T-helper 2 cell (primary cell): ENCODE data around the gene USP37.

ENCODE experiments used
- DNase-seq, 5 experiments: peaks; one replicate each; pipeline versions ENCODE4 v3.0.0 to v3.0.0-alpha.2; 2012 to 2022

Gene USP37

DNA sequence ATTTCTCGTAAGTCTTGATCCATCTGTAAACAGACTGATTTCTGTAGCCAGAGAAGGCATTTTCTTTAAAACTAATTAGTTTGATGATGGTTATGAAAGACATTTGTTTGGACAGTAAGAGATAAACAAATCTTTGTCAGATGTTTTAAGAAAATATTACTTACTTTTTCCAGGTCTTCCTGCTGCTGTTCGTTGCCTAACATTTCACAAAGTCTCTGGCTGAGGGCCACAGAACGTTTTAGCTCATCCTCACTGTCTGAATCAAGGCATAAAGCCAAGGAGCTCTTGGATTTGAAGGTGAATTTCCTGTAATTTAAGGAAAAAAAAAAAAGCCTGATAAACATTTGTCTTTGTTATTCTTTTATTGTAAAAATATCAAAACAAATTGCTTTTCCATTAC is 91.5 kb downstream of the USP37 start:
- no peak for DNase-seq

DNA sequence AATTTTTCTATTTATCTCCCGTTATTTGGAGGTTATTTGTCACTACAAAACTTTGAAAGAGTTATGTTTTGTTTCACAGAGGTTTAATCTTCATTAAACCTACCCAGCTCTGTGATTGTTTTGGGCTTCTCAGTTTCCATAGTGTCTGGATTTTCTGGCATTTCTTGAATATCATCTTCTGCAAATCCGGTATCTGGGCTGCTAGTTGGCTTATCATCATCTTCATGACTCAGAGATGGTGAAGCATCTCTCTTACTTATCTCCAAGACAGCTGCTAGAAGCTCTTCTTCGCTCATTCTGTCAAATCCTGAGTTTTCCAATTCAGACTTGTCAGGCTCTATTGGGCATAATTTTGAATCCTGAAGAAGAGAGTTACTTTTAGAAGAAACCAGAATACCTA is 93.6 kb downstream of the USP37 start:
- DNase-seq, result no peak

DNA sequence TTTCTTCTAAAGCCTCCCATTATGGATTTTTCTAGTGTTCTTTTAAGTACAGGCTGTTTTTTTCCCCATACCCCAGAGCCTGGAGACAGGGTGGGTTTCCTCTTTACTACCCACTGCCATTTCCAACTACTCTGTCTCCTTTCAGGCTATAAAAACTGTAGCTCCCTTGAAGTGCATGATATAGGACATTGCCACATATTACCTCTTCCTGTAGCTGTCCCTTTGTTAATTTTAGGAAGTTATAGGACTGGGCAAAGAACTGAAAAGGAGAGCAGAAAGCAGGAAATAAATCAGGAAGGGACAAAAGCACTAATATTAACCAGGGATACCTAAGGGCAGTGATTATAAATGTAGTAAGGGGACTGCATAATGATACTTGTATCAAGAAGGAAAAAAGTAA is 95.2 kb downstream of the USP37 start:
- DNase-seq, result no peak

DNA sequence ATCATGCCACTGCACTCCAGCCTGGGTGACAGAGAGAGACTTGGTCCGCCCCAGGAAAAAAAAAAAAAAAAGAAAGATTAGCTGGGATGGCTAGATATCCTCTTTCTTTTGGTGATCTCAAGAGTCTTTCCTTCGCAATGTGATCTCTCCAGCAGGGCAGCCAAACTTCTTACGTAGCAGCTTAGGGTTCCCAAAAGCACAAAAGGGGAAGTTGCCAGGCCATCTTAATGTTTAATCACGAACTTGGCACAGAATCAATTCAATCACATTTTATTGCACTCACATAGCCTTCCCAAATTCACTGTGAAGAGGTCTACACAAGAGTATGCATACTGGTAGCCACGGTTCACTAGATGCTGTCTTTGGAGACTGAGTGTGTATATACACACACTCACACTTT is 96.2 kb downstream of the USP37 start:
- DNase-seq, result no peak

DNA sequence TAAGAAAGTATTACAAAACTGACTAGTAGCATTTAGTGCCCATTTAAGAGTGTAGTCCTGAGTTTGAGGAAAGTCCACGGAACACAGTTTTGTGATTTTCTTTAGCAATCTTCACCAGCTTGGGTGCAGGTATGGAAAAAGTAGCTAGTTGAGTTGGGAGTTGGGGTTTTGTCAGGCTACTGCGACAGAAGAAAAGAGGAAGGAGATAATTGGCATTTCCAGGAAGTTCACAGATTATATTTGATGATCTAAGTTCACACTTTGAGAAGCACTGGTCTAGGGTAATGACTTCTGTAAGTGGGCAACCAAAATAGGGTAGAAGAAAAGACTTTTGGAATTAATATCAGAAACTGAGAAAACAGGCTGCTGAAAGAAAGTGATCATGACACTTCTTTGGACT is 97.1 kb downstream of the USP37 start:
- DNase-seq, result no peak

DNA sequence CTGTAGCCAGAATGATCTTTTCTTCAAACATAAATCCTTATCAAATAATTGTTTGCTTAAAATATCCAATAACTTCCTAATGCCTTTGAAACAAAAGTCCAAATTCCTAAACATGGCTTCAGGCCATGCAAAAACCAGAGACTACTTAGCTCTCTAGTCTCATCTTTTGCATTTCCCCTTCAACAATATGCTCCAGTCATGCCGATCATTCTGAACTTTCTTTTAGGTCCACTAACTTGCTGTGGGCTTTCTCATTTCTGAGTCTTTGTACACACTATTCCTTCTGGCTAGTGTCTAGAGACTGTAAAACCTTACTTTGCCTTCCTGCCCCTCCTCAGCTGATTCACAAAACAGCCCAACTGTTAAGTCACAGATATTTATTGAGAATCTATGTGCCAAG is 97.7 kb downstream of the USP37 start:
- DNase-seq, result no peak

DNA sequence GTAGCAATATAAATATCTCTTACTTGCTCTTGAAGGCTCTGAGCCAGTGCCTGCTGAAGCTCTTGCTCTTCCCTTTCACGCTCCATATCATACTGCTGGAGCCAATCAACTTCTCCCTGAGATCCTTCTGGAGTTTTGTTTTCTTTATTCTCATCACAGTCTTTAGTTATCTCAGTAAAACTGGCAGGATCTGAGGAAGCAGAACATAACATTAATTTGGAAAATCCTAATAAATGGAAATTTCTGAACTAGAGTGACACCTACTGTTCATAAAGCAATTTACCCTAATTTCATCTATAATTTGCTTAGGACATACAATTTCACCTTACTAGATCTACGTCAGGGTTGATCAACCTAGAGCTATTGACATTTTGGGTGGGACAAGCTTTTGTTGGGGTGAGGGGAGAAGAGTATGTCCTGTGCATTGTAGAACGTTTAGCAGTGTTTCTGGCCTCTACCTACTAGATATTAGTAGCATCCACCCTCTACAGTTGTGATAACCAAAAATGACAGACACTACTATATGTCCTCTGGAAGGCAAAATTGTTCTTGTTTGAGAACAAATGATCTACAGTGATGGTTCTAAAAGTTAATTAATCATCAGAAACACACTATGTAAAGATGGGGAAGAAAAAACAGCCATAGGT is 102.0 kb downstream of the USP37 start:
- no peak for DNase-seq

DNA sequence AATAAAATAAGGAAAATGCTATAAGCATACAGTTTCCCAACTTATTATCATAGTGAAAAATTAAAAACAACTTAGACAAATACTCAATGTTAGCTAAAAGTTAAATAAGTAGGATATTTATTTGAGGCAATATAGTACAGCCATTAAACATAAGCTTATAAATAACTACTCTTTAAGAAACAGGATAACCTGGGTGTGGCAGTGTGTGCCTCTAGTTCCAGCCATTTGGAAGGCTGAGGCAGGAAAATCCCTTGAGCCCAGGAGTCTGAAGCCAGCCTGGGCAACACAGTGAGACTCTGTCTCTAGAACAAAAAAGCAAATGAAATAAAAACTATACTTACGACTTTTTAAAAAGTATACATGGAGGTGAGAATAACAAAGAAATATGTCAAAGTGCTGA is 109.6 kb downstream of the USP37 start:
- DNase-seq, result no peak

DNA sequence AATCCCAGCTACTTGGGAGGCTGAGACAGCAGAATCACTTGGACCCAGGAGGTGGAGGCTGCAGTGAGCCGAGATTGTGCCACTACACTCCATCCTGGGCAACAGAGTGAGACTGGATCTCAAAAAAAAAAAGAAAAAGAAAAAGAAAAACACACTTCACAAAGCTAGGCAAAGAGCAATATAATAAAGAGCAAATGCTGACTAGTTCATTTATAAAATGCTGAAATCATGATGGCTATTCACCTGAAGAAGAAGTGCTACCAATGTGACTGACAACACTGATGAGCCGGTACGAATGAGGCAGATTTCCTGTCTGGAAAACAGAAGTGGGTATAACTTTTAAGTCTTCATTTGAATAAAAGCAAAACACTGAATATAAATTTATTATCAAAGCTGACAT is 111.3 kb downstream of the USP37 start:
- no peak for DNase-seq

DNA sequence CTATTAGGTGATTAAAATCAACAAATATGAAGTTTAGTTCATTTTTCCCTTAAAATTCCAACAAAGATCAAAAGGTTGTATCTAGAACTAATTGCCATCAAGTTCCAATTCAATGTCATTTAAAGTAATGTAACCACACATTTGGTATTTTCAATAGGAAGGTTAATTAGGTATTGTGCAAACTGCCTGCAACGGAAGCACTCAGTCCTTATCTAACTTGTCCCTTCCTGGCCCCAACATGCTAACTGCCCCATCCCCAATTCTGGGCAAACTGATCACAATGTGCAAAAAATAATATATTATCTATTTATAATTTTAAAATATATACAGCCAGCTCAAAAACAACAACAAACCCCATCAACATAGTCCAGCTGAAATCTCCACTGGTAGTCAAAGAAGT is 116.1 kb downstream of the USP37 start:
- DNase-seq, result no peak

DNA sequence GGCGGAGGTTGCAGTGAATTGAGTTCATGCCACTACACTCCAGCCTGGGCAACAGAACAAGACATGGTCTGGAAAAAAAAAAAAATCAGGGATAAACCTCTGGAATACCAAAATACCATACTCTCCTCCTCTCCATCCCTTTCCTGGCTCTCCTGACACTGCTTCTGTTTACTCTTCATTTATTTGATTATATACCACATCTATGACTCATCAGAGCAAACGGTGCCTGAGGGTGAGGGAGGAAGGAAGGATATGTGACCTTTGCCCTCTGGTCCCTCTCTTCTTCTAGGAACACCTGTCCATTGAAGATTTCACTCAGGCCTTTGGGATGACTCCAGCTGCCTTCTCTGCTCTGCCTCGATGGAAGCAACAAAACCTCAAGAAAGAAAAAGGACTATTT is 119.2 kb downstream of the USP37 start:
- no peak for DNase-seq

DNA sequence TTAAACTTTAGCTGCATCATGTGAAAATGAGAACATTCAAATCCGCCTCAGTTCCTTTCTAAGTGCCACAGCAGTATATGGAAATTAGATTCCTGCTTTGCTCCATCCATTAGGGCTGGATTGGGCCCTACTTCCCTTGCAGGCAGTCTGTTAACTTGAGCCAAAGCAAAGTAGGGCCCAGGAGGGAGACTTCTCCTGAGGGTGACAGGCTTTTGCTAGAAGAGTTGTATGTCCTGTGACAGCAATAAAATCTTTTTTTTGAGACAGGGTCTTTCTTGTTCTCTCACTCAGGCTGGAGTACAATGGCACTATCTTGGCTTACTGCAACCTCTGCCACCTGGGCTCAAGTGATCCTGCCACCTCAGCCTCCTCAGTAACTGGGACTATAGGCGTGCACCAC is 121.1 kb downstream of the USP37 start:
- DNase-seq, result no peak

DNA sequence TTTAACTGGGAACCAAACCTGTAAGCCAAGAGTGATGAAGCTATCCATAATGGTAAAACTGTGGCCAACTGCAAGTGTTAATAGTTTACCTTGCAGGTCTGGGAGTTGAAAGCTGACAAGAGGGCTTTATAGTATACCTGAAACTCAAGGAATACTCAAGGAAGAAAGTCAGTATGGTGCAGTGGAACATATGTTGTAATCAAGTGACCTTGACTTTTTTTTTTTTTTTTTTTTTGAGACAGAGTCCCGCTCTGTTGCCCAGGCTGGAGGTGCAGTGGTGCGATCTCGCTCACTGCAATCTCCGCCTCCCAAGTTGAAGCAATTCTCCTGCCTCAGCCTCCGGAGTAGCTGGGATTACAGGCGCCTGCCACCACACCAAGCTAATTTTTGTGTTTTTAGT is 121.6 kb downstream of the USP37 start:
- no peak for DNase-seq

DNA sequence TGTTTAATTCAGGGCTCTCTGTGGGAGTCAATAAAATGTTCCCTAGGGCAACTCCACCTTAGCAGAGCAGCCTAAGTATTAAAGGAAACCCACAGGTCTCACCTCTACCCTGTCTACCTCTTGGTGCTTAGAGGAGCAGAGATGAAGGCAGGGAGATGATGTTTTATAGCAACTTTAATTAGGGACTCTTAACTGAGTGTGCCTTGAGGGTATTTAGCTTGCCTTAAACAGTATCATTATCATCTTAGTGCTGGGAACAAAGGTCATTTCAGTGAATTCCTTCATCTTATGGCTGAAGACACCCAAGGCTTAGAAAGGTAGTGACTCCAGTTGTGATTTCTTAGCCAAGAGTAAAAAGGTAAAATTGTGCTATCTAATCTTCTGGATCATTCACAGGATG is 122.5 kb downstream of the USP37 start:
- no peak for DNase-seq

DNA sequence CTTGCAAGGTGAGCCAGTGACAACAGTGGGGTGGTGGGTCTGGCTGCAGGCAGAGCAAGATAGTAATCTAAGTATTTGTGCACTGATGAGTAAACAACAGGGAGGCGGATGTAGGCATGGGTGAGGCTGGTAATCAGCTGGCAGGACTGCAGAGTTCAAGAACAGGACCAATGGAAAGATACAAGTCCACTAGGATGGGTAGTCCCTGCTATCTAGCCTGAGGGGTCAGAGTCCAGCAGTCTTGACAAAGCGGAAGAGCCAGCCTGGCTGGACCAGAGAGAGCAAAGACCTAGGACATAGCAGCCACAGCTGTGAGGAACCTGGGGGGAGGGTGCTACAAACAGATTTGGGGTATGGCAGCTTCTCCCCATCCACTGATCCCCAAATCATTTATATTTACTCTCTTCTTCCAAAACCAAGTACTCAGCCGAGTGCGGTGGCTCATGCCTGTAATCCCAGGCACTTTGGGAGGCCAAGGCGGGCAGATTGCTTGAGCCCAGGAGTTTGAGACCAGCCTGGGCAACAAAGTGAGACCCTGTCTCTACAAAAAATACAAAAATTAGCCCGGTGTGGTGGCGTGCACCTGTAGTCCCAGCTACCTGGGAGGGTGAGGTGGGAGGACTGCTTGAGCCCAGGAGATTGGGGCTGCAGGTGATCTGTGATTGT is 123.3 kb downstream of the USP37 start:
- peak in 1 of 5 experiments; percentile 7 for DNase-seq

DNA sequence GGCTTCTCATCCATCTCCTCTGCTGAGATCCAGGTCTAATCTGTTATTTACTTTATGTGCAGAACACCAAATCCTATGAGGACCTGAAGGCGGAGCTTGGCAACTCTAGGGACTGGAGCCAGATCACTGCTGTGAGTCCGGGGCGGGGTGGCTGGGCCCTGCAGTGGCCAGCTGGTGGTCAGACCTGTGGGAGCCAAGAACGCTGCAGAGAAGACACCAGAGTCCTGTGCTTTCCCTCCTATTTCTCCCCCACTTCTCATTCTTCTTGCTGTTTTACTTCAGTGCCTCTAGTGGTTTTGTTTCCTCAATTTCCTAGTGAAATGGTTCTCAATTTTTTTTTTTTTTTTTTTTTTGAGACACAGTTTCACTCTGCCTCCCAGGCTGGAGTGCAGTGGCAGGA is 129.6 kb downstream of the USP37 start:
- no peak for DNase-seq

DNA sequence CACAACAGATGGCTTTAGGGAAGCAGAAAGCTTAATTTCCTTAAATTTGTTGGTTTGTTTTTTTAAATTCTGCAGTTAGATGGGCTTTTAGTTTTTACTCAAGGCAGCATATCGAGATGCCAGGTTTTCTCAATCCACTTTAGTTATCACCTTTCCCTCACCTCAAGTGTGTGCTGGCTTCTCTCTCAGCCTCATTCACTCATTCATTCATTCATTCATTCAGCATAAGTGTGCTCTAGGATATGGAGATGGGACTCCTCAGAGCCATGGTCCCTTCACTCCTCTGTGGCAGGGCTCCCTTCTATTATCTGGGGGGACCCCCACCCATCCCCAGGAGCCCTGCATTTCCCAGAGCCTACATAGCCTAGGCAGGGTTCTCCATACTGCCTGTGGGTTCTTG is 130.2 kb downstream of the USP37 start:
- DNase-seq, result no peak

DNA sequence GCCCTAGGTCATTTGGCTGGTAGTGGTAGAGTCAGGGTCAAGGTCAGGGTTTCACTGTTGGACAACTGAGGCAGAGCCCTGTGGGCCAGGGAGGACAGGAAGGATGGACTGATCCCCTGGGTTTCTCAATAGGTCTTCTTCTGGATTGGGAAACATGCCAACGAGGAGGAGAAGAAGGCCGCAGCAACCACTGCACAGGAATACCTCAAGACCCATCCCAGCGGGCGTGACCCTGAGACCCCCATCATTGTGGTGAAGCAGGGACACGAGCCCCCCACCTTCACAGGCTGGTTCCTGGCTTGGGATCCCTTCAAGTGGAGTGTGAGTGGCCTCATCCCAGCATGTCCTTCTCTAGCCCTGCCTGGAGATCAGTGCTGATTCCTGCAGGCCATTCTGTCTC is 131.2 kb downstream of the USP37 start:
- no peak for DNase-seq

DNA sequence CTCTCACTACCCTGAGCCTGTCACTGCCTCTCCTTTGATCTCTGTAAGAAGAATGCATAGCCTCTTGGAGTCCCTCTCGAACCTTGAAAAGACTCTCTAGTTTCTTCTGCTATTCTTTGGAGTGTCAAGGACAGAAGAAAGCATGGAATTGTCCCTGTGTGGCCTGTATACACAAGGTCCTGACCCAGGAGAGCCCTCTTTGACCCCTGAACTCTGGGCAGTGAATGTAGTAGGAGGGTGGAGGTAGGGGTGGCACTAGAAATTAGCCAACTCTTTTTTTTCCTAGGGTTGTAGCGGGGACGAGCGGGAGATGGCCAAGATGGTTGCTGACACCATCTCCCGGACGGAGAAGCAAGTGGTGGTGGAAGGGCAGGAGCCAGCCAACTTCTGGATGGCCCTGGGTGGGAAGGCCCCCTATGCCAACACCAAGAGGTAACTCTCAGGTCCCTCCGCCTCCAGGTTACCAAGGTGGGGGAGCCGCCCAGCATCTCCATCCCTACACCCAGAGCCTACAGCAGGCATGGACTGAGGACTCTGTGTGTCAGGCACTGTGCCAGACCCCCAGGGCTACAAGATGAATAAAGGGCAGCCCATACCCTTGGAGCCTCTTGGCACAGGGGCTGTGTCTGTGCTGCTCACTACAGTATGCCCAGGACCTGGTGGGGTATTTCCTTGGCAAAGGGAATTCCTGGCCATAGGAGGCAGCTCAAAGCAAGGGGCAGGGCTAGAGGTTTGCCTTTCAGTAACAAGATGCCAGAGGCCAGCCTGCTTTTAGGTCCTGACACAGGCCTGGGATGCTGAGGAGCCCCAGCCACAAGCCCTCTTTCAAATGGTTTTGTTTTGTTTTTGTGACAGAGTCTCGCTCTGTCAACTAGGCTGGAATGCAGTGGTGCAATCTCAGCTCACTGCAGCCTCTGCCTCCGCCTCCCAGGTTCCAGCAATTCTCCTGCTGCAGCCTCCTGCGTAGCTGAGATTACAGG is 132.9 kb downstream of the USP37 start:
- DNase-seq, result no peak

DNA sequence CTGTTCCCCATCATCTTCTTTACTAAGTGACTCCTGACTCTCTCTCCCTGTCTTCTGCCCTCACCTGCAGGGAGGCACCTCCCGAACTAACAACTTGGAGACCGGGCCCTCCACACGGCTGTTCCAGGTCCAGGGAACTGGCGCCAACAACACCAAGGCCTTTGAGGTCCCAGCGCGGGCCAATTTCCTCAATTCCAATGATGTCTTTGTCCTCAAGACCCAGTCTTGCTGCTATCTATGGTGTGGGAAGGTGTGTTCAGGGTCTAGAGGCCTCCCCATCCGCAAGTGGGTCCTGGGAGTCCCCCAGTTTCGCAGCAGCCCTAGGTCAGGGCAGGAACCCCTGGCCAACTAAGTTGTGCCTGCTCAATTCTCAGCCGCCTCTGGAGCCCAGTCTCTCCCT is 133.7 kb downstream of the USP37 start:
- DNase-seq, result no peak

DNA sequence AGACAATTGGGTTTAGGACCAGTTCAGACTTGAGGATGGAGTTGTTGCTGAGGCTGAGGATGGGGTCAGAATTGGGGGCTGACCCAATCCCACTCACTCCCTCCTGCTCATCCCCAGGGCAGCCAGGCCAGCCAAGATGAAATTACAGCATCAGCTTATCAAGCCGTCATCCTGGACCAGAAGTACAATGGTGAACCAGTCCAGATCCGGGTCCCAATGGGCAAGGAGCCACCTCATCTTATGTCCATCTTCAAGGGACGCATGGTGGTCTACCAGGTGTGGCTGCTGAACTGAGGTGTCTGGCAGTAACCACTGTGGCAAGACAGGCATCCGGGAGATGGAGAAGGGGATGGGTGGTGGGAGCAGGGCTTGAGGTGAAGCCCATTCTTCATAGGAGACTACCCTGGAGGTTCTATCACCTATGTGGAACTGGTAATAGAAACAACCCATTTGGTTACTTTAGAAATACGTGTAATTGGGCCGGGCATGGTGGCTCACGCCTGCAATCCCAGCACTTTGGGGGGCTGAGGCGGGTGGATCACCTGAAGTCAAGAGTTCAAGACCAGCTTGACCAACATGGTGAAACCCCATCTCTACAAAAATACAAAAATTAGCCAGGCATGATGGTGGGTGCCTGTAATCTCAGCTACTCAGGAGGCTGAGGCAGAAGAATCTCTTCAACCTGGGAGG is 135.3 kb downstream of the USP37 start:
- no peak for DNase-seq

DNA sequence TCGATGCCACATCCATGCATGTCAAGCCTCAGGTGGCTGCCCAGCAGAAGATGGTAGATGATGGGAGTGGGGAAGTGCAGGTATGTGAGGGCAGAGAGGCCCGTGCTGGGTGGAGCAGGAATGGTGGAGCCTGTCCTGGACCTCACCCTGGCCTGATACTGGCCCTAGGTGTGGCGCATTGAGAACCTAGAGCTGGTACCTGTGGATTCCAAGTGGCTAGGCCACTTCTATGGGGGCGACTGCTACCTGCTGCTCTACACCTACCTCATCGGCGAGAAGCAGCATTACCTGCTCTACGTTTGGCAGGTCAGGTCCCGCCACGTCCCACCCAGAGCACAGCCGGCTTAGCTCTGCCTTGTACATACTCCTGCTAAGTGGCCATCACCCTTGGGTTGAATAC is 136.3 kb downstream of the USP37 start:
- DNase-seq, result no peak

DNA sequence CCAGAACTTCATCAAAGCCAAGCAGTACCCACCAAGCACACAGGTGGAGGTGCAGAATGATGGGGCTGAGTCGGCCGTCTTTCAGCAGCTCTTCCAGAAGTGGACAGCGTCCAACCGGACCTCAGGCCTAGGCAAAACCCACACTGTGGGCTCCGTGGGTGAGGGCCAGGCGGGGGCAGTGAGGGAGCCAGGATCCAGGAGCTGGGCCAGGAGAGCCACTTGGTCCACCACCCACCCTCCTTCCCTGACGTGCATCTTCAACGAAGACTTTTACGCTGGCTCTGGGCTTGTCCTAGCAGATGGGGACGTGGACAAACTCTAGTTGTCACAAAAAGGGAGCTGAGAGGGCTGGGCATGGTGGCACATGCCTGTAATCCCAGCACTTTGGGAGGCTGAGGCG is 137.4 kb downstream of the USP37 start:
- DNase-seq, result no peak
